Measurements from ENCODE around the gene MACROD1.
A peak's percentile ranks its signal among the peaks of the same experiment; 100 is the strongest.
"Not testable (repeated sequence)": the region's sequence is repeated elsewhere in the genome, so short reads cannot be mapped to it uniquely, and the experiment has no call there.

MACROD1 gene

DNA sequence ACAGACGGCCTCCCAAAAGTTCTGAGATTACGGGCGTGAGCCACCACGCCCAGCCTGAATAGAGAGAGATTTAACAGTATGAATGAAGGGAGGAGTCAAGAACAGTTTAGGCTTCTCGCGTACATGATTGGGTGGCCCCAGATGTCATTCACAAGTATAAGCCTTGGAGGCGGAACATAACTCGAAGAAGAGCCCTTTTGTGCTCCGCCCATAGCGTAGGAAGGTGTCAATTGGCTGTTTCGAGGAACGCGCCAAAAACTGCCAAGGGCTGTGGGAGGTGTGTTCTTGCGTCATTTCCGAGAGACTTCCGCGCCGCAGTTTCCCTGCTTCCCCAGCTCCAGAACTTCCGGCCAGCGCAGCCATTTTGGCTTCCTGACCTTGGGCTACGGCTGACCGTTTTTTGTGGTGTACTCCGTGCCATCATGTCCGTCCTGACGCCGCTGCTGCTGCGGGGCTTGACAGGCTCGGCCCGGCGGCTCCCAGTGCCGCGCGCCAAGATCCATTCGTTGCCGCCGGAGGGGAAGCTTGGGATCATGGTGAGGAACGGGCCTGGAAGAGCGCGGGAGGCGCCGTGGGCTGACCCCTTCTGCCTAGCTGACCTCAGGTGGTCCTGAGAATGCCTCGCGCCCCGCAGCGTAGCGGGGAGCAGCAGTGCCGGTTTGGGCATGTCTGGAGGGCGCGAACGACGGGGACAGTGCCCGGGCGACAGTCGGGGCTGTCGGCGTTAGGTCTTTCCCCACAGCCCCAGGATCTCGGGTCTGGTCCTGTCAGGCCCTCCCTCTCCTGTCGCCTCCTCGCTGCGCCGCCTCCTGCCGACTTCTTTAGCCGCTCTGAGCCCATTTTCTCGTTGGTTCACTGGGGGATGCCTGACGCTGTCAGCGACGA lies 191.4 kb downstream of the MACROD1 start, which contains the start of gene COX8A:
TSS of gene COX8A (plus strand) at position 362 of the 885 bp plus-strand sequence. CDS start at position 423, 61 bp downstream.
- DNase-seq, result peak; percentile 84 to 100 (median 98)

DNA sequence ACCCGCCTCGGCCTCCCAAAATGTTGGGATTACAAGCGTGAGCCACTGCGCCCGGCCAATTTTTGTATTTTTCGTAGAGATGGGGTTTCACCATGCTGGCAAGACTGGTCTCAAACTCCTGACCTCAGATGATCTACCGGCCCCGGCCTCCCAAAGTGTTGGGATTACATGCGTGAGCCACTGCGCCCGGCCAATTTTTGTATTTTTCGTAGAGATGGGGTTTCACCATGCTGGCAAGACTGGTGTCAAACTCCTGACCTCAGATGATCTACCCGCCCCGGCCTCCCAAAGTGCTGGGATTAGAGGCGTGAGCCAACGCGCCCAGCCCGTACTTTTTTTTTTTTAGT lies 192.0 kb downstream of the MACROD1 start:
- DNase-seq, result not testable (repeated sequence)

DNA sequence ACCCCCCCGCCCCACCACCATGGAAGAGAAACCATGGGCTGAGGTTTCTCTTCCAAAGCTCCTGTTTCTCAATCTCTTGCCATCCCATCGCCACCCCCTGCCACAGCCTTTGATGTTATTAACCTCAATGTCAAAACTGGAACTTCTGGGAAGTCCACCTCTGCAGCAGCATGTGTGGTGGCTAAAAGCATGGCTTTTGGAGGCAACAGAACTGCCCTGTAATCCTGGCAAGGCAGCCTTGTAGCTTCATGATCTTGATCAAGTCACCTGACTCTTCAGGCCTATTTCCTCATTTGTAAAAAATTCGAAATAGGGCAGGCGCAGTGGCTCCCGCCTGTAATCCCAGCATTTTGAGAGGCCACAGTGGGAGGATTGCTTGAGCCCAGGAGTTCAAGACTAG lies 195.0 kb downstream of the MACROD1 start:
- DNase-seq, result no peak

DNA sequence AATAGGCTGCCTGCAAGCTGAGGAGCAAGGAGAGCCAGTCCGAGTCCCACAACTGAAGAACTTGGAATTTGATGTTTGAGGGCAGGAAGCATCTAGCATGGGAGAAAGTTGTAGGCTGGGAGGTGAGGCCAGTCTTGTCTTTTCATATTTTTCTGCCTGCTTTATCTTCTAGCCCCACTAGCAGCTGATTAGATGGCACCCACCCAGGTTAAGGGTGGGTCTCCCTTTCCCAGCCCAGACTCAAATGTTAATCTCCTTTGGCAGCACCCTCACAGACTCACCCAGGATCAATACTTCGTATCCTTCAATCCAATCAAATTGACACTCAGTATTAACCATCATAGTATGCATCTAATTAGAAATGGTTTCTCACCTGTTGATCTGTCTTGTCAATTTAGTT lies 196.5 kb downstream of the MACROD1 start:
- DNase-seq, result no peak

DNA sequence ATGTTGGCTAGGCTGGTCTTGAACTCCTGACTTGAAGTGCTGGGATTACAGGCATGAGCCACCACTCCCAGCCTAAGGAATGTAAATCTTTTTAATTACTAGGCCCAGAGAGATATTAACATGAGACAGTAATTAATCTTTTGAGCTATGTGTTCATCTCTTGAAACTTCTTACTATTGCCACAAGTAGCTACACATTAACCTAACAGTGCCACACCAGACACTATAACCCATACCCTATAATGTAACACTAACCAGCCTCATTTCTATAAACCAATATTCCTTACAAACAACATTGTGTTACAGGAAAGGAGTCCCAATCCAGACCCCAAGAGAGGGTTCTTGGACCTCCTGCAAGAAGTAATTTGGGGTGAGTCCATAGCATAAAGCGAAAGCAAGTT lies 199.5 kb downstream of the MACROD1 start:
- no peak for DNase-seq

DNA sequence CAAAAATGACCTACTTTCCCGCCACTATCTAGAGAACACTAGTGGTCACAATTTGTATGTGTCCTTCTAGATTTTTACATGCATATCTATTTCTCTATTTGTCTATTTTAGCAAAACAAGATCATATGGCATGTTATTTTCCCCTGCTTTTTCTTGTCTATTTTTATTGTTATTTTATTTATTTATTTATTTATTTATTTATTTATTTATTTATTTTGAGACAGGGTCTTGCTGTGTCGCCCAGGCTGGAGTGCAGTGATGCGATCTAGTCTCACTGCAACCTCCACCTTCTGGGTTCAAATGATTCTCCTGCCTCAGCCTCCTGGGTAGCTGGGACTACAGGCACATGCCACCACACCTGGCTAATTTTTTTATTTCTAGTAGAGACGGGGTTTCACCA lies 202.0 kb downstream of the MACROD1 start:
- not testable (repeated sequence) for DNase-seq

DNA sequence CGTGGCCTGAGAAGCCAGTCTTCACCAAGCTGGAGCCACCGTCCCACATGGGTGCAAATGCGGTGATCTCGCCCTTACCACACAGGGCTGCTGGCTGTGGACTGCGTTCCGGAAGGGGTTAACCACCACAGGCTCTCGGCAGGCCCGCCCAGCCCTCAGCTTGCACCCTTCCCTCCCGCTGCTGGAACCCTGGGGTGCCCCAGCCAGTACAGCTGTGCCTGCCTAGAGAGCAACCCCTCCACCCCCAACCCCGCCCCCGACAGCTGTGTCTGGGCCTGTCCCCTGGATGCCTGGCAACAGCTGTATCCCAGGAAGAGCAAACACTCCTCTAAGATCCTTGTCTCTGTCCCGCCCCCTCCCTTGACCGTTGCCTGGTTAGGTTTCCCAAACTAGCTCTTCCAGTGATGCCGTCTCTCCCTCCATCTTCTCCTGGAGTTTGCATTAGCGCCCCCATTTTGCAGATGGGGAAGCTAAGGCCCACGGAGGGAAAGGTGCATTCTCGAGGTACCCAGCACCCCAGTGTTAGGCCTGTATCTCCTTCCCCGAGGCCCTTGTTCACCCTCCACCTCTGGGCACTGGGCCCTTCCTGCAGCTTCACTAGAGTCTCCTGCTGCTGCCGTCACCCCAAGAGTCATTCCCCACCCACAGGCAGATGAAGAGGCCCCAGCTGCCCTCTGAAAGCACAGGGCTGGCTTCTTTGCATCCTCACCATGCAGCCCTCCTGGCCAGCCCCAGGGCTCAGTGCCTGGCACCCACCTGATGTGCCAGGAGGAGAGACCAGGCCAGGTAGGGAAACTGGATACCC lies 204.1 kb downstream of the MACROD1 start:
- no peak for DNase-seq

DNA sequence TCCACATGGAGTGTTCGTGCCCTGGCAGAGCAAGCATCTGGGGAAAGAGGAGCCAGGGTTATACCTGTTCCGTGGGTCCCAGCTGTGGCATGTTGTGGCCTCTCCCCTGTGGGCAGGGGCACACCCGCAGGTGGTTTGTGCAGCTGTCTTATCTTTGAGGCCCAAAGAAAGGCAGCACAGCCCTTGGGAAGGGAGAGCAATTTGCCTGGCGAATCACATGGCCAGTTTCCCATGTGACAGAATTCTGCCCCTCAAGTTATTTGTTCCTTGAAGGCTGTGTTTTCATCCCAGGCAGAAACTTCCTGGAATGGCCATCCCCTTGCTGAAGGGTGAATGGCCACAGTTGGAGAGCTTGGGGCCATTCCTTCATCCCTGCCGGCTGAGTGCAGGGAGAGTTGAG lies 207.9 kb downstream of the MACROD1 start:
- DNase-seq, result no peak

DNA sequence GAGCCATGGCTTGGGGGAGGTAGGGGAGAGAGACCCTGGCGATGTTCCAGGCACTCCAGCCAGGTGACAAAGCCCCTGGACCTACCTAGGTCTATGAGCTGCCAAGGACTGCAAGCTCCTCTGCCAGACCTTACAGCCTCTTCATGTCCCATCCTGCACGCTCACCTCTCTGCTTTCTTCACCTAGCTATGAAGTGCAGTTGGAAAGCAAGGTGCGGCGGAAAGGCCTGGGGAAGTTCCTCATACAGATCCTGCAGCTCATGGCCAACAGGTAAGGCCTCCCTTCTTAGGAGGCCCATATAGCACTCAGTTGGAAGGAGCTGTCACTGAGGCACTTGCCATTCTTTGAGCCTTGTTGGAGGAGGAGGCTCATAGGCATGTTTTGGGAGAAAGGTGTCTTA lies 213.3 kb downstream of the MACROD1 start:
- DNase-seq, result no peak

DNA sequence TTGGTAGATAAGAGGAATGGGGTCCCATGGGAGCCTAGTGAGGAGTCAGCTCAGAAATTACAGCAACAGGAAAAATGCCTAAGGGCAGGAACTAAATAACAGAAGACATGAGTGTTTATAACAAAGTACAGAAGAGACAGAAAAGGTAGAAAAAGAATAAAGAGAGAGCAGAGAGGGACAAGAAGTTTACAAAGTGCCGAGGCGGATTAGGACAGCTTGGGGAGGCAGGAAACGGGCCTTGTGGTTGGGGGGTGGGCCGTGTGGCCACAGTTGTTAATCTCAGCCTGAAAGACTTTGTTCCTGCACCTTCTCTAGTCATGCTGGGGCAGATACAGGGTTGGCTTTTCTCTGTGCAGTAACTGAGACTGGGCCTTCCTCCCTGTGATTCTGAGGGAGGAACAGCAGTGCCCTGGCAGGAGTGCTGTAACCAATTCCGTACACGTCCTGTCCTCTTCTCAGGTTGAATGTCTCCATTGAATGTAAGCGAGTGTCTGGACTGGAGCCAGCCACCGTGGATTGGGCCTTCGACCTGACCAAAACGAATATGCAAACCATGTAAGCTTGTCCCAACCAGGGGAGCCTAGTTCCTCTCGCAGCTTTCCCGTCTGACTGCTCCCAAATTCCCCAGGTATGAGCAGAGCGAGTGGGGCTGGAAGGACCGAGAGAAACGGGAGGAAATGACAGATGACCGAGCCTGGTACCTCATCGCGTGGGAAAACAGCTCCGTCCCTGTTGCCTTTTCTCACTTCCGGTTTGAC lies 214.0 kb downstream of the MACROD1 start:
- no peak for DNase-seq

Measured in nucleus accumbens (tissue), 56 donors.